OCI-LY3 (cell line): ENCODE measurements around the gene GALNT14.

Source experiments
- H2AFZ ChIP-seq: fragments of 200-600, 300-600 bp; shearing (Covaris generic); 2 replicates; pipeline ENCODE4 v1.6.0; 2014; ENCODE audit warnings: antibody characterized with exemption, low read depth, low read length
- H3K27ac ChIP-seq: fragments of 200-600, 300-600 bp; sonication (generic); 2 replicates; pipeline ENCODE4 v1.5.1; 2014; ENCODE audit warnings: mild to moderate bottlenecking, low read length, moderate library complexity, mixed read lengths
- H3K27me3 ChIP-seq: fragments of 200-600, 300-600 bp; sonication (generic); 2 replicates; pipeline ENCODE4 v1.6.1; 2014; ENCODE audit warnings: low read depth, low read length, mixed read lengths
- H3K36me3 ChIP-seq: fragments of 200-600, 300-600 bp; sonication (generic); replicated peaks from 2 replicates; pipeline ENCODE3; 2014; ENCODE audit warnings: low read depth, low read length, mixed read lengths
- H3K4me1 ChIP-seq: fragments of 300-600, 200-600 bp; sonication (generic); 2 replicates; pipeline ENCODE4 v1.6.1; 2014; ENCODE audit warnings: low read length, mixed read lengths
- H3K4me2 ChIP-seq: fragments of 200-600, 300-600 bp; sonication (generic); 2 replicates; pipeline ENCODE4 v1.6.1; 2014; ENCODE audit warnings: low read length, mixed read lengths
- H3K4me3 ChIP-seq: fragments of 300-600, 200-600 bp; sonication (generic); 2 replicates; pipeline ENCODE4 v1.5.1; 2014; ENCODE audit warnings: antibody characterized with exemption, mild to moderate bottlenecking, low read length, moderate library complexity
- H3K79me2 ChIP-seq: fragments of 300-600, 200-600 bp; shearing (Covaris generic); 2 replicates; pipeline ENCODE4 v1.6.1; 2014; ENCODE audit warnings: mild to moderate bottlenecking, low read length, mixed read lengths
- H3K9ac ChIP-seq: fragments of 300-600, 200-600 bp; shearing (Covaris generic); 2 replicates; pipeline ENCODE4 v1.6.0; 2014; ENCODE audit warnings: mild to moderate bottlenecking, low read length, moderate library complexity
- H3K9me3 ChIP-seq: fragments of 200-600, 300-600 bp; shearing (Covaris generic); 2 replicates; pipeline ENCODE4 v1.6.1; 2014; ENCODE audit warnings: low read length, mixed read lengths; ENCODE audit not compliant: insufficient read depth
- H4K20me1 ChIP-seq: fragments of 200-600, 300-600 bp; sonication (generic); 2 replicates; pipeline ENCODE4 v1.6.1; 2016; ENCODE audit warnings: low read length, mixed read lengths; ENCODE audit not compliant: insufficient read depth
- EZH2phosphoT487 ChIP-seq: fragments of 200-600 bp; shearing (Covaris generic); IDR thresholded peaks from 2 replicates; pipeline ENCODE4 v1.6.1; 2018; ENCODE audit warnings: antibody characterized with exemption, mixed run types, low read depth
- TF ChIP-seq, protein P1 (sequence below): fragments of 200-600, 300-600 bp; sonication (generic); IDR thresholded peaks from 2 replicates; pipeline ENCODE4 v1.5.1; 2014; ENCODE audit warnings: antibody characterized with exemption, low read length, low read depth

GALNT14 gene

GRCh38 chr2:30936977-30937376 is 201.3 kb downstream of the GALNT14 start:
- Histone ChIP-seq H4K20me1 (no peaks in the 10 kb centered on the region), H3K4me1 (peaks cover 30% of the 10 kb centered on the region), H2AFZ (no peak overlapping the region), H3K27me3 (no peaks in the 10 kb centered on the region), H3K27ac (no peak overlapping the region), H3K79me2 (no peaks in the 10 kb centered on the region), H3K4me2 (no peak overlapping the region), H3K4me3 (no peak overlapping the region), H3K9ac (no peak overlapping the region), H3K9me3 (no peaks in the 10 kb centered on the region), H3K36me3 (peaks cover 57% of the 10 kb centered on the region)
- TF ChIP-seq EZH2phosphoT487: no peak
- TF ChIP-seq, protein P1, sequence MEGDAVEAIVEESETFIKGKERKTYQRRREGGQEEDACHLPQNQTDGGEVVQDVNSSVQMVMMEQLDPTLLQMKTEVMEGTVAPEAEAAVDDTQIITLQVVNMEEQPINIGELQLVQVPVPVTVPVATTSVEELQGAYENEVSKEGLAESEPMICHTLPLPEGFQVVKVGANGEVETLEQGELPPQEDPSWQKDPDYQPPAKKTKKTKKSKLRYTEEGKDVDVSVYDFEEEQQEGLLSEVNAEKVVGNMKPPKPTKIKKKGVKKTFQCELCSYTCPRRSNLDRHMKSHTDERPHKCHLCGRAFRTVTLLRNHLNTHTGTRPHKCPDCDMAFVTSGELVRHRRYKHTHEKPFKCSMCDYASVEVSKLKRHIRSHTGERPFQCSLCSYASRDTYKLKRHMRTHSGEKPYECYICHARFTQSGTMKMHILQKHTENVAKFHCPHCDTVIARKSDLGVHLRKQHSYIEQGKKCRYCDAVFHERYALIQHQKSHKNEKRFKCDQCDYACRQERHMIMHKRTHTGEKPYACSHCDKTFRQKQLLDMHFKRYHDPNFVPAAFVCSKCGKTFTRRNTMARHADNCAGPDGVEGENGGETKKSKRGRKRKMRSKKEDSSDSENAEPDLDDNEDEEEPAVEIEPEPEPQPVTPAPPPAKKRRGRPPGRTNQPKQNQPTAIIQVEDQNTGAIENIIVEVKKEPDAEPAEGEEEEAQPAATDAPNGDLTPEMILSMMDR: no peak

- no peak for TF ChIP-seq EZH2phosphoT487
- H2AFZ ChIP-seq: no peak overlapping the region
- peaks cover 30% of the 10 kb centered on the region for H3K4me1 ChIP-seq
- H3K4me2 ChIP-seq: no peak overlapping the region
- H3K79me2 ChIP-seq: no peaks in the 10 kb centered on the region
- no peaks in the 10 kb centered on the region for H3K9me3 ChIP-seq
- no peaks in the 10 kb centered on the region for H4K20me1 ChIP-seq
- H3K9ac ChIP-seq: no peak overlapping the region
- no peak overlapping the region for H3K27ac ChIP-seq
- H3K27me3 ChIP-seq: no peaks in the 10 kb centered on the region
- H3K36me3 ChIP-seq: peaks cover 55% of the 10 kb centered on the region
- H3K4me3 ChIP-seq: no peak overlapping the region
Observed at GRCh38 chr2:30935795-30936194, 202.4 kb downstream of the GALNT14 start.

DNA sequence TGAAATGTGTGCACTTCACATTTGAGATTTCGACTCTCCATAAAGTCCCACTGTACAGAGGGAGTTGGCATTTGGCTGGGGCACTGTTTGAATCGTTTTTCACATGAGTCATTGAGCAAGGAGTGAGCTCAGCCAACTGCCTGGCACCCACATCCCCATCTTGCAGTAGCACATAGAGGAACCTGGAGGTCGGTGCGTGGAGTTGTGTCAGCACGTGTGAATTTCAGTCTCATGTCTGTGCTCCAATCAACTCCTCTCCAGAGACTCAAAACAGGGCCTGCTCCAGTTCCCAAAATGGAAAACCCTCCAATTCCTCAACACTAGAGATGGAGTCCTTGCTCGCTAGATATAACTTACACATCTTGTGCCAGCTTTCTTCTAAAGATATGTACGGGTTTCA is 204.2 kb downstream of the GALNT14 start:
- no peak overlapping the region for H3K9ac ChIP-seq
- no peak overlapping the region for H3K4me2 ChIP-seq

DNA sequence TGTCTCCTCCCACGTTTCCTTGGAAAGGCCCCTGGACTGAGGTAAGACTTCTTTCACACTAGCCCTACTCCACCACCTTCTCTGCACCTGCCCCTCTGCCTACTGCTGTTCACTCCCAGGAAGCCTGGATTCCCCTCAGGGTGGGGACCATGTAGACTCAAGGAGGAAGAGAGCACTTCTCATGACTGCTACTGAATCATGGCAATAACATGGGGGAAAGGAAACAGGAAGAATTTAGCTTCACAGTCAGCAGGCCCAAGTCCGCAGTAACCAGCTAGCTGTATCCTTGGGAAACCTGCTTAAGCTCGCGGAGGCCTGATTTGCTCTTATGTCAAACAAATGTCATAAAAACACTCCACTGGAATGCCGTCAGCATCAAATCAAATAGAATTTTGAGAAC is 204.7 kb downstream of the GALNT14 start:
- no peaks in the 10 kb centered on the region for H3K79me2 ChIP-seq
- no peak overlapping the region for H2AFZ ChIP-seq
- H3K4me2 ChIP-seq: no peak overlapping the region
- H3K4me1 ChIP-seq: peaks cover 19% of the 10 kb centered on the region
- 0 out of 2 replicates have a peak overlapping the region, but pooled peaks have one; percentile 16 for H3K27ac ChIP-seq
- TF ChIP-seq EZH2phosphoT487: no peak
- TF ChIP-seq, protein P1: no peak
- H4K20me1 ChIP-seq: no peaks in the 10 kb centered on the region
- H3K9ac ChIP-seq: no peak overlapping the region
- H3K36me3 ChIP-seq: peaks cover 46% of the 10 kb centered on the region
- no peak overlapping the region for H3K4me3 ChIP-seq
- H3K9me3 ChIP-seq: no peaks in the 10 kb centered on the region
- H3K27me3 ChIP-seq: no peaks in the 10 kb centered on the region

More for the DNA sequence above, 204.2 kb downstream of the GALNT14 start:
- Histone ChIP-seq H4K20me1 (no peaks in the 10 kb centered on the region), H3K79me2 (no peaks in the 10 kb centered on the region), H3K4me1 (peaks cover 25% of the 10 kb centered on the region), H2AFZ (no peak overlapping the region), H3K9me3 (no peaks in the 10 kb centered on the region), H3K27me3 (no peaks in the 10 kb centered on the region), H3K4me3 (no peak overlapping the region), H3K36me3 (peaks cover 47% of the 10 kb centered on the region), H3K27ac (no peak overlapping the region)
- TF ChIP-seq, protein P1: no peak
- TF ChIP-seq EZH2phosphoT487: no peak
